ENCODE measurements around the gene NFKBIB.
"Not testable (repeated sequence)": the region's sequence is repeated elsewhere in the genome, so short reads cannot be mapped to it uniquely, and the experiment has no call there.

- not testable (repeated sequence) for TF ChIP-seq SP1 (CRISPR knock-in tag; conservative IDR thresholded peaks at IDR 0.05)
- TF ChIP-seq, protein P1, sequence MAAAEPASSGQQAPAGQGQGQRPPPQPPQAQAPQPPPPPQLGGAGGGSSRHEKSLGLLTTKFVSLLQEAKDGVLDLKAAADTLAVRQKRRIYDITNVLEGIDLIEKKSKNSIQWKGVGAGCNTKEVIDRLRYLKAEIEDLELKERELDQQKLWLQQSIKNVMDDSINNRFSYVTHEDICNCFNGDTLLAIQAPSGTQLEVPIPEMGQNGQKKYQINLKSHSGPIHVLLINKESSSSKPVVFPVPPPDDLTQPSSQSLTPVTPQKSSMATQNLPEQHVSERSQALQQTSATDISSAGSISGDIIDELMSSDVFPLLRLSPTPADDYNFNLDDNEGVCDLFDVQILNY (CRISPR knock-in tag; IDR thresholded peaks at IDR 0.05) = not testable (repeated sequence)
These were observed 44.8 kb upstream of the NFKBIB start for GRCh38 chr19:38854961-38855360.

Measured in WTC11 (cell line).